K562 (cell line): Measurements from ENCODE around the gene ARMC2. TPM values are rescaled to one million over a fixed set of nuclear protein-coding genes. Genes with fewer than 3 reads are reported as not detected.

ENCODE experiments used
- ATAC-seq: fragments of 200-7000 bp; cut with Tn5 transposase; 3 replicates; pipeline ENCODE4 v1.9.1; 2020; ENCODE audit warnings: moderate library complexity
- BruUV-seq: library from RNA; stranded (reverse); fragments of 400-500 nt; replicated peaks from 2 replicates; lab custom pipeline; 2021; lab: Mats Ljungman, UMichigan
- CTCF ChIA-PET: fragments of 300-600 bp; formaldehyde crosslinking; extraction: SDS; loops from one replicate; lab custom pipeline; 2021; ENCODE audit warnings: low intra/inter-chr PET ratio; lab: Yijun Ruan, JAX
- POLR2A ChIA-PET: fragments of 300-600, 350-650 bp; sonication (Branson Sonifier 250); formaldehyde crosslinking; extraction: SDS; loops from one replicate; lab custom pipeline; 2021; ENCODE audit warnings: antibody characterized with exemption, inconsistent platforms; lab: Yijun Ruan, JAX
- DNase-seq, 4 experiments: peaks; one replicate each; pipeline versions ENCODE4 v3.0.0 to v3.0.0-alpha.2; 2011 to 2018; ENCODE audit warnings: low spot score in 3 of 4, mixed read lengths in 3 of 4; ENCODE audit errors: extremely low read depth in 1 of 4
- FAIRE-seq: peaks from 2 replicates; lab custom pipeline; 2011; peaks lifted over from hg19 to GRCh38; lab: Jason Lieb, UNC
- H2AFZ ChIP-seq: 2 replicates; pipeline ENCODE4 v1.6.0; 2011; ENCODE audit warnings: low read depth, low read length, control low read depth, inconsistent platforms
- H3K27ac ChIP-seq: fragments of 200-600 bp; 3 replicates; pipeline ENCODE4 v1.8.0; 2011; ENCODE audit warnings: low read depth, mild to moderate bottlenecking, control low read depth, inconsistent platforms, low read length, moderate library complexity, mixed read lengths; ENCODE audit errors: extremely low read depth
- H3K27me3 ChIP-seq, 2 experiments: fragments of 300-600 bp in 1 of 2; 2 replicates in 1 of 2; 3 replicates in 1 of 2; pipeline versions ENCODE4 v1.6.0 to v1.8.0; 2011; ENCODE audit warnings: inconsistent platforms in 2 of 2, low read length in 2 of 2, mild to moderate bottlenecking in 1 of 2, mixed read lengths in 1 of 2, moderate library complexity in 1 of 2; ENCODE audit not compliant: control insufficient read depth in 2 of 2, insufficient read depth in 2 of 2
- H3K36me3 ChIP-seq: fragments of 300-600 bp; 3 replicates; pipeline ENCODE4 v1.8.0; 2011; ENCODE audit warnings: mild to moderate bottlenecking, low read length, inconsistent platforms; ENCODE audit not compliant: control insufficient read depth, insufficient read depth
- H3K4me1 ChIP-seq, 2 experiments: fragments of 200-600 bp in 1 of 2; replicated peaks in 1 of 2; 2 replicates in 1 of 2; 3 replicates in 1 of 2; pipeline versions ENCODE4 v1.5.1 to v1.8.0; 2011; ENCODE audit warnings: inconsistent platforms in 2 of 2, low read length in 2 of 2, mild to moderate bottlenecking in 1 of 2, mixed read lengths in 1 of 2, moderate library complexity in 1 of 2; ENCODE audit not compliant: control insufficient read depth in 2 of 2, insufficient read depth in 2 of 2
- H3K4me2 ChIP-seq: 2 replicates; pipeline ENCODE4 v1.6.1; 2011; ENCODE audit warnings: low read length, control low read depth, inconsistent platforms, mixed read lengths; ENCODE audit not compliant: insufficient read depth
- H3K4me3 ChIP-seq: fragments of 200-600 bp; sonication (generic), shearing (Covaris generic); 2 replicates; pipeline ENCODE4 v1.5.1; 2016; ENCODE audit warnings: control low read depth, inconsistent platforms
- H3K79me2 ChIP-seq: fragments of 200-600 bp; 3 replicates; pipeline ENCODE4 v1.8.0; 2011; ENCODE audit warnings: low read length, inconsistent platforms; ENCODE audit not compliant: control insufficient read depth, insufficient read depth
- H3K9ac ChIP-seq, 2 experiments: 2 replicates each; pipeline versions ENCODE4 v1.6.0 to v1.6.1; 2011; ENCODE audit warnings: low read depth in 2 of 2, low read length in 2 of 2, control low read depth in 1 of 2, inconsistent platforms in 1 of 2, mild to moderate bottlenecking in 1 of 2, mixed read lengths in 1 of 2; ENCODE audit not compliant: insufficient read depth in 1 of 2
- H3K9me1 ChIP-seq: one replicate; pipeline ENCODE4 v1.6.0; 2011; ENCODE audit warnings: inconsistent platforms, mild to moderate bottlenecking, low read length, moderate library complexity; ENCODE audit not compliant: control insufficient read depth, insufficient read depth
- H3K9me3 ChIP-seq: replicated peaks from 2 replicates; pipeline ENCODE4 v1.5.1; 2011; ENCODE audit warnings: low read depth, low read length, inconsistent platforms; ENCODE audit not compliant: control insufficient read depth, insufficient read depth
- H4K20me1 ChIP-seq: replicated peaks from 2 replicates; pipeline ENCODE4 v1.6.1; 2011; ENCODE audit warnings: low read length, inconsistent platforms, mixed read lengths; ENCODE audit not compliant: control insufficient read depth, insufficient read depth
- HDAC1 ChIP-seq, 2 experiments: fragments of 450-650 bp; IDR thresholded peaks; 2 replicates each; pipeline ENCODE4 v1.6.1; 2016 to 2017; ENCODE audit warnings: inconsistent platforms in 1 of 2, mild to moderate bottlenecking in 1 of 2, moderate library complexity in 1 of 2
- KDM5B ChIP-seq: fragments of 200-600 bp; sonication (generic); IDR thresholded peaks from 2 replicates; pipeline ENCODE4 v1.6.1; 2012; ENCODE audit warnings: low read depth, mild to moderate bottlenecking, moderate library complexity, low read length, control low read depth, inconsistent platforms; ENCODE audit not compliant: insufficient replicate concordance
- PCBP1 ChIP-seq: fragments of 200-400 bp; formaldehyde crosslinking; IDR thresholded peaks from 2 replicates; pipeline ENCODE4 v1.6.1; 2018; ENCODE audit warnings: mild to moderate bottlenecking, low read depth, low read length; ENCODE audit not compliant: poor library complexity, severe bottlenecking
- RBM14 ChIP-seq: fragments of 200-400 bp; formaldehyde crosslinking; IDR thresholded peaks from 2 replicates; pipeline ENCODE4 v1.6.1; 2018; ENCODE audit warnings: low read depth, mild to moderate bottlenecking, low read length, moderate library complexity, borderline replicate concordance; ENCODE audit not compliant: insufficient read depth
- RBM25 ChIP-seq: fragments of 200-400 bp; formaldehyde crosslinking; IDR thresholded peaks from 2 replicates; pipeline ENCODE4 v1.6.1; 2018; ENCODE audit warnings: low read length, low read depth, moderate library complexity; ENCODE audit not compliant: severe bottlenecking
- RBM39 ChIP-seq: fragments of 200-400 bp; formaldehyde crosslinking; optimal IDR thresholded peaks from 2 replicates; pipeline ENCODE3; 2018; ENCODE audit warnings: low read depth, low read length
- SMAD4 ChIP-seq: fragments of 250-450 bp; sonication (Bioruptor Pico); conservative IDR thresholded peaks from 2 replicates; pipeline ENCODE4 v1.8.0; 2021; ENCODE audit warnings: inconsistent platforms, mild to moderate bottlenecking, moderate library complexity
- U2AF2 ChIP-seq: fragments of 200-400 bp; formaldehyde crosslinking; optimal IDR thresholded peaks from 2 replicates; pipeline ENCODE3; 2017; ENCODE audit warnings: low read depth, mild to moderate bottlenecking, low read length
- ZNF589 ChIP-seq: fragments of 200-800 bp; sonication (Bioruptor generic); IDR thresholded peaks from 2 replicates; pipeline ENCODE4 v1.6.1; 2016; ENCODE audit warnings: low read depth, missing genetic modification characterization, missing compliant biosample characterization
- ZZZ3 ChIP-seq: fragments of 450-650 bp; IDR thresholded peaks from 2 replicates; pipeline ENCODE4 v1.6.1; 2016; ENCODE audit warnings: antibody characterized with exemption, mild to moderate bottlenecking, moderate library complexity
- WGBS: fragments of 100-300 bp; shearing (Covaris generic); methylation state at CpG from one replicate; pipeline ENCODE4 v1.1.6; 2016; ENCODE audit warnings: low coverage, mixed read lengths; ENCODE audit not compliant: insufficient coverage; ENCODE audit errors: missing lambda C conversion rate; 5-methylcytosine and 5-hydroxymethylcytosine counted together
- in situ Hi-C: fragments of 300-500 bp; cut with MboI; formaldehyde crosslinking; loops from 4 replicates; pipeline ENCODE4 v1.15.0; 2018; ENCODE audit warnings: inconsistent platforms, mixed read lengths
- intact Hi-C: fragments of 100-400 bp; cut with micrococcal nuclease; formaldehyde crosslinking; loops from 2 replicates; pipeline ENCODE4 v1.14.2; 2022
- polyA plus RNA-seq, 8 experiments: library from polyadenylated mRNA; depleted of rRNA in 4 of 8; stranded (reverse) in 5 of 8; unstranded in 3 of 8; fragments of >200 nt; fragmentation: Nextera tagmentation in 2 of 8; fragmentation: Illumina TruSeq in 1 of 8; extraction: Ambion mirVana in 2 of 8; extraction: Trizol in 1 of 8; gene quantifications; 2 replicates each; pipeline versions ENCODE4 v1.2.1 to v1.2.3, GENCODE V29; 2011 to 2014; ENCODE audit warnings: inconsistent platforms in 1 of 8, missing spikeins in 1 of 8
- total RNA-seq, 7 experiments: library from RNA; depleted of rRNA in 6 of 7; stranded (reverse); fragments of >200 nt in 6 of 7; fragmentation: Illumina TruSeq in 2 of 7; extraction: Trizol in 2 of 7; gene quantifications; 2 replicates each; pipeline versions ENCODE4 v1.2.1 to v1.2.3, GENCODE V29; 2011 to 2021; ENCODE audit warnings: low replicate concordance in 1 of 7

Gene ARMC2
- total and polyA plus RNA-seq, 9 of the 15 experiments (the other 6 are each of a cell fraction or from before 2014, with no cell fraction given) = 0.14 to 3.0 (median 0.82) TPM

GRCh38 chr6:108961985-108962384, 113.8 kb downstream of the ARMC2 start:
- CTCF ChIA-PET = no interaction called here

GRCh38 chr6:108966251-108966650, 118.0 kb downstream of the ARMC2 start:
- no TSS peak for BruUV-seq
- Histone ChIP-seq H3K9me1 (no peaks in the 10 kb centered on the region), H3K36me3 (no peaks in the 10 kb centered on the region), H2AFZ (no peak overlapping the region), H3K27ac (no peak overlapping the region), H3K79me2 (no peaks in the 10 kb centered on the region), H3K4me2 (no peak overlapping the region), H3K4me3 (no peak overlapping the region), H3K4me1 (peaks cover 0 to 2% of the 10 kb centered on the region in 2 experiments; a peak in 3 of 5 replicates), H4K20me1 (no peaks in the 10 kb centered on the region), H3K9ac (no peak overlapping the region), H3K9me3 (no peaks in the 10 kb centered on the region), H3K27me3 (peaks cover 0 to 26% of the 10 kb centered on the region in 2 experiments; a peak in 2 of 5 replicates)
- peak; percentile 65 for TF ChIP-seq RBM25
- TF ChIP-seq SMAD4 (CRISPR knock-in tag) = no peak
- no peak for ATAC-seq
- in situ Hi-C loops (no loop called here), intact Hi-C loops (no loop called here)
- ChIA-PET POLR2A (interaction anchor here (0.6 to 1.2 kb wide), 4 partner anchors 10 to 21 kb away, joined by 3 to 4 read pairs (median 3); no protein-coding TSS in a partner anchor), CTCF (interaction anchor here (0.7 kb wide), 1 partner anchor 1307 kb away, joined by 3 read pairs; no protein-coding TSS in a partner anchor)
- 9% methylated on average over 5 of the region's 5 CpGs for WGBS
- DNase-seq = no peak
- no peak for FAIRE-seq

More at GRCh38 chr6:108961985-108962384, 113.8 kb downstream of the ARMC2 start:
- BruUV-seq = no TSS peak
- H3K27me3 ChIP-seq = peaks cover 0 to 28% of the 10 kb centered on the region in 2 experiments; a peak in 2 of 5 replicates
- H3K4me3 ChIP-seq = no peak overlapping the region
- in situ Hi-C loops (no loop called here), intact Hi-C loops (no loop called here)
- WGBS = 18% methylated on average over 6 of the region's 6 CpGs
- TF ChIP-seq HDAC1 (IDR thresholded peaks at IDR 0.05) (no peak), RBM14 (no peak), PCBP1 (no peak), KDM5B (no peak), U2AF2 (no peak), ZNF589 (no peak), RBM39 (no peak), ZZZ3 (no peak)
- H2AFZ ChIP-seq = no peak overlapping the region
- no peaks in the 10 kb centered on the region for H4K20me1 ChIP-seq
- no peak for ATAC-seq
- H3K4me1 ChIP-seq = no peaks in the 10 kb centered on the region; a peak in 2 of 5 replicates
- H3K27ac ChIP-seq = no peak overlapping the region
- H3K9me3 ChIP-seq = no peaks in the 10 kb centered on the region
- FAIRE-seq = no peak
- no peaks in the 10 kb centered on the region for H3K9me1 ChIP-seq
- POLR2A ChIA-PET = interaction anchor here (0.6 to 1.0 kb wide), 2 partner anchors 8 to 193 kb away, joined by 3 read pairs; no protein-coding TSS in a partner anchor
- no peaks in the 10 kb centered on the region for H3K79me2 ChIP-seq
- H3K4me2 ChIP-seq = no peak overlapping the region
- H3K9ac ChIP-seq = no peak overlapping the region
- no peak for DNase-seq
- H3K36me3 ChIP-seq = no peaks in the 10 kb centered on the region
